ENCODE results near the gene HOXB3. TPM values are rescaled to one million over a fixed set of nuclear protein-coding genes. Genes with fewer than 3 reads are reported as not detected.

The HOXB3 gene
- total RNA-seq, 1 donor from 2014 or later = not detected

DNA sequence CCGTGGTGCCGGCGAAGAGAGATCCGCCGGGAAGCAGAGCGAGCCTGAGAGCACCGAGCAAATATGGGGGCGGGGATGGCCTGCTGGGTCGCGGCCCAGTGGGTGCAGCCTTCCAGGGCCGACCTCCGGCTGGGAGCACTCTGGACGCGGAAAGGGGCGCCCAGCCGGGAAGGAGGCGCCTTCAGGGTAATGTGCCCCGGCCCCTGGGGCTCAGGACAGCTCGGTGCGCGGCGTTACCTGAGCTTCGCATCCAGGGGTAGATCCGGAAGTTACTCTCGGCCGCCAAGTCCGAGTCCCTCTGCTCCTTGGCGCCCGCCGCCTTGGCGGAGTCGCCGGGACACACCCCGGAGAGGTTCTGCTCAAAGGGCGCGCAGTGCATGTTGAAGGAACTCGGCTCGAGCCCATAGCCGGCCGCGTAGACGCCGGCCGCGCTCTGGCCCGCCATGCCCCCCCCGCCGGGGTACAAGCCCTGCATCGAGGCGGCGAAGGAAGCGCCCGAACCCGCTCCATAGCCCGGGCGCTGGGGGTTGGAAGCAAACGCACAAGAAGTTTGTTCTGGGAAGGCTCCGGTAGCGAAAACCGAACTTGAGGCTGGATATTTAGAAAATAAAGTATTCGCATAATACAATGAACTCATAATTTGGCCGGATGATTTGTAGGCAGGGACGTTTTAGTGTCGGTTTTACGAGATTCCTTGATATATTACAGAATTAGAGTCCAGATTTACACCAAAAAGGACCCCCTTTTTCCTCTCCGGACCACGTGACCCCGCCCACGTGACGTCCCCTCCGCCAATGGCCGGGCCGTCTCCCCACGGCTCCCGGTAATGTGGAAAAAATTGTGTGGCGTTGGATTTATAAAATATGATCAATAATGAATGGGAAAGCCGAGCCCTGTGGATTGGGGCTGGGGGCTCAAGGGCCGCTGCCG lies 20.5 kb upstream of the HOXB3 start, which contains the start of gene HOXB7:
Gene HOXB7, minus strand, starts transcription at position 736 of the 930 bp plus-strand sequence. Its CDS starts 99 bp downstream, at position 637.
- no peak within 1 kb of the TSS for H3K4me3 Mint-ChIP-seq (ENCODE audit: unreplicated experiment)
- Histone ChIP-seq H3K4me1 (ENCODE audit: insufficient read depth, low read length) (peaks cover 4% of the 10 kb centered on the region), H3K4me2 (ENCODE audit: low read length) (peak within 1 kb of the TSS; percentile 74), H3K4me3 (ENCODE audit: insufficient read depth, low read depth, low read length) (peak within 1 kb of the TSS; percentile 29), H3K79me2 (ENCODE audit: insufficient read depth, low read length) (no peaks in the 10 kb centered on the region), H2AFZ (ENCODE audit: low read depth, low read length) (peak within 1 kb of the TSS; percentile 60), H3K9ac (ENCODE audit: low read length) (no peak within 1 kb of the TSS), H3K36me3 (ENCODE audit: insufficient read depth, low read length) (no peaks in the 10 kb centered on the region), H3K9me3 (ENCODE audit: insufficient read depth, low read depth, low read length) (peaks cover 3% of the 10 kb centered on the region), H3K27me3 (ENCODE audit: insufficient read depth, low read length) (peaks cover 85% of the 10 kb centered on the region), H4K20me1 (ENCODE audit: insufficient read depth, low read length) (peaks cover 21% of the 10 kb centered on the region), H3K27ac (ENCODE audit: low read depth, low read length) (no peak within 1 kb of the TSS)
- peaks cover 37% of the 10 kb centered on the region for H3K9me3 Mint-ChIP-seq (ENCODE audit: unreplicated experiment)
- DNase-seq (ENCODE audit: low read depth) = no peak
- H3K36me3 Mint-ChIP-seq (ENCODE audit: low read depth, unreplicated experiment) = no peaks in the 10 kb centered on the region
- H3K4me1 Mint-ChIP-seq (ENCODE audit: low read depth, unreplicated experiment) = no peaks in the 10 kb centered on the region
- TF ChIP-seq EZH2 (IDR thresholded peaks at IDR 0.05; ENCODE audit: insufficient read depth, low read length) = peak; percentile 98
- TF ChIP-seq, protein P1, sequence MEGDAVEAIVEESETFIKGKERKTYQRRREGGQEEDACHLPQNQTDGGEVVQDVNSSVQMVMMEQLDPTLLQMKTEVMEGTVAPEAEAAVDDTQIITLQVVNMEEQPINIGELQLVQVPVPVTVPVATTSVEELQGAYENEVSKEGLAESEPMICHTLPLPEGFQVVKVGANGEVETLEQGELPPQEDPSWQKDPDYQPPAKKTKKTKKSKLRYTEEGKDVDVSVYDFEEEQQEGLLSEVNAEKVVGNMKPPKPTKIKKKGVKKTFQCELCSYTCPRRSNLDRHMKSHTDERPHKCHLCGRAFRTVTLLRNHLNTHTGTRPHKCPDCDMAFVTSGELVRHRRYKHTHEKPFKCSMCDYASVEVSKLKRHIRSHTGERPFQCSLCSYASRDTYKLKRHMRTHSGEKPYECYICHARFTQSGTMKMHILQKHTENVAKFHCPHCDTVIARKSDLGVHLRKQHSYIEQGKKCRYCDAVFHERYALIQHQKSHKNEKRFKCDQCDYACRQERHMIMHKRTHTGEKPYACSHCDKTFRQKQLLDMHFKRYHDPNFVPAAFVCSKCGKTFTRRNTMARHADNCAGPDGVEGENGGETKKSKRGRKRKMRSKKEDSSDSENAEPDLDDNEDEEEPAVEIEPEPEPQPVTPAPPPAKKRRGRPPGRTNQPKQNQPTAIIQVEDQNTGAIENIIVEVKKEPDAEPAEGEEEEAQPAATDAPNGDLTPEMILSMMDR (IDR thresholded peaks at IDR 0.05; ENCODE audit: insufficient read depth, low read depth, low read length) = no peak
- H3K27me3 Mint-ChIP-seq (ENCODE audit: low read depth, unreplicated experiment) = peaks cover 77% of the 10 kb centered on the region
- H3K27ac Mint-ChIP-seq (ENCODE audit: unreplicated experiment) = peak within 1 kb of the TSS; percentile 62
- FAIRE-seq = no peak

GRCh38 chr17:48609759-48610281 lies 19.8 kb upstream of the HOXB3 start:
- peaks cover 20% of the 10 kb centered on the region for H4K20me1 ChIP-seq (ENCODE audit: insufficient read depth, low read length)
- H3K4me1 ChIP-seq (ENCODE audit: insufficient read depth, low read length) = peaks cover 4% of the 10 kb centered on the region
- H3K27me3 Mint-ChIP-seq (ENCODE audit: low read depth, unreplicated experiment) = peaks cover 78% of the 10 kb centered on the region
- H3K4me1 Mint-ChIP-seq (ENCODE audit: low read depth, unreplicated experiment) = no peaks in the 10 kb centered on the region
- peak overlapping the region; percentile 74 for H3K4me2 ChIP-seq (ENCODE audit: low read length)
- peaks cover 34% of the 10 kb centered on the region for H3K9me3 Mint-ChIP-seq (ENCODE audit: unreplicated experiment)
- no peaks in the 10 kb centered on the region for H3K79me2 ChIP-seq (ENCODE audit: insufficient read depth, low read length)
- H3K27ac Mint-ChIP-seq (ENCODE audit: unreplicated experiment) = no peak overlapping the region
- peak overlapping the region; percentile 60 for H2AFZ ChIP-seq (ENCODE audit: low read depth, low read length)
- no peak overlapping the region for H3K4me3 Mint-ChIP-seq (ENCODE audit: unreplicated experiment)
- peaks cover 85% of the 10 kb centered on the region for H3K27me3 ChIP-seq (ENCODE audit: insufficient read depth, low read length)
- H3K4me3 ChIP-seq (ENCODE audit: insufficient read depth, low read depth, low read length) = no peak overlapping the region
- DNase-seq (ENCODE audit: low read depth) (no peak), FAIRE-seq (no peak)
- H3K36me3 ChIP-seq (ENCODE audit: insufficient read depth, low read length) = no peaks in the 10 kb centered on the region
- H3K27ac ChIP-seq (ENCODE audit: low read depth, low read length) = no peak overlapping the region
- no peak for TF ChIP-seq EZH2 (IDR thresholded peaks at IDR 0.05; ENCODE audit: insufficient read depth, low read length)
- TF ChIP-seq, protein P1 (IDR thresholded peaks at IDR 0.05; ENCODE audit: insufficient read depth, low read depth, low read length) = no peak
- H3K9ac ChIP-seq (ENCODE audit: low read length) = no peak overlapping the region
- no peaks in the 10 kb centered on the region for H3K36me3 Mint-ChIP-seq (ENCODE audit: low read depth, unreplicated experiment)
- peaks cover 3% of the 10 kb centered on the region for H3K9me3 ChIP-seq (ENCODE audit: insufficient read depth, low read depth, low read length)

Data from astrocyte (in vitro differentiated cells and primary cell).